GM21825 (cell line): ENCODE measurements around the gene GPATCH8.
A peak's percentile ranks its signal among the peaks of the same experiment; 100 is the strongest.
"Not testable (repeated sequence)": the region's sequence is repeated elsewhere in the genome, so short reads cannot be mapped to it uniquely, and the experiment has no call there.

Experiments used
- ATAC-seq: cut with Tn5 transposase; IDR thresholded peaks from one replicate; pipeline ENCODE4 v1.9.1; 2021; ENCODE audit warnings: mild to moderate bottlenecking, moderate library complexity; ENCODE audit not compliant: unreplicated experiment

Gene GPATCH8

GRCh38 chr17:44527954-44528353, 24.7 kb upstream of the GPATCH8 start:
- no peak for ATAC-seq

GRCh38 chr17:44527102-44527501, 23.9 kb upstream of the GPATCH8 start:
- no peak for ATAC-seq

- ATAC-seq, result no peak
Measured at GRCh38 chr17:44523672-44523972, 20.4 kb upstream of the GPATCH8 start.

GRCh38 chr17:44522883-44523671, 19.9 kb upstream of the GPATCH8 start:
- ATAC-seq, result no peak

- ATAC-seq, result no peak
Measured at GRCh38 chr17:44518032-44518431, 14.8 kb upstream of the GPATCH8 start.

- not testable (repeated sequence) for ATAC-seq
Measured at GRCh38 chr17:44511241-44512134, 8.3 kb upstream of the GPATCH8 start.

GRCh38 chr17:44506939-44507604, 3.9 kb upstream of the GPATCH8 start:
- not testable (repeated sequence) for ATAC-seq

- peak; percentile 22 for ATAC-seq
Measured at GRCh38 chr17:44502598-44503146, 534 bp downstream of the GPATCH8 start.

- ATAC-seq, result no peak
Measured at GRCh38 chr17:44501866-44502375, 1.3 kb downstream of the GPATCH8 start.

GRCh38 chr17:44499722-44500121, 3.5 kb downstream of the GPATCH8 start:
- no peak for ATAC-seq

GRCh38 chr17:44496815-44497214, 6.4 kb downstream of the GPATCH8 start:
- ATAC-seq, result no peak

GRCh38 chr17:44493339-44493738, 9.9 kb downstream of the GPATCH8 start:
- ATAC-seq, result no peak

GRCh38 chr17:44492706-44493272, 10.4 kb downstream of the GPATCH8 start:
- no peak for ATAC-seq

GRCh38 chr17:44489581-44489980, 13.6 kb downstream of the GPATCH8 start:
- no peak for ATAC-seq

- ATAC-seq, result no peak
Measured at GRCh38 chr17:44487170-44487569, 16.0 kb downstream of the GPATCH8 start.

- no peak for ATAC-seq
Measured at GRCh38 chr17:44473367-44473766, 29.8 kb downstream of the GPATCH8 start.

GRCh38 chr17:44469676-44470075, 33.5 kb downstream of the GPATCH8 start:
- ATAC-seq, result no peak

GRCh38 chr17:44467108-44467507, 36.1 kb downstream of the GPATCH8 start:
- ATAC-seq, result no peak

- ATAC-seq, result no peak
Measured at GRCh38 chr17:44466339-44466738, 36.9 kb downstream of the GPATCH8 start.

GRCh38 chr17:44465897-44466296, 37.3 kb downstream of the GPATCH8 start:
- no peak for ATAC-seq

- ATAC-seq, result no peak
Measured at GRCh38 chr17:44465276-44465675, 37.9 kb downstream of the GPATCH8 start.
